Neuron (in vitro differentiated cells): Measurements from ENCODE around the gene PALLD.

Experiments used
- H2AFZ ChIP-seq: one replicate; pipeline ENCODE4 v1.6.1; 2013; ENCODE audit warnings: low read depth, mild to moderate bottlenecking, inconsistent platforms, low read length, moderate library complexity
- H3K27me3 ChIP-seq: one replicate; pipeline ENCODE4 v1.6.1; 2013; ENCODE audit warnings: low read length; ENCODE audit not compliant: insufficient read depth
- H3K36me3 ChIP-seq: one replicate; pipeline ENCODE4 v1.6.1; 2013; ENCODE audit warnings: low read length; ENCODE audit not compliant: insufficient read depth
- H3K4me1 ChIP-seq: one replicate; pipeline ENCODE4 v1.6.1; 2013; ENCODE audit warnings: low read length; ENCODE audit not compliant: insufficient read depth
- H3K4me3 ChIP-seq: 2 replicates; pipeline ENCODE4 v1.5.1; 2013; ENCODE audit warnings: mild to moderate bottlenecking, low read length, moderate library complexity
- H3K9me3 ChIP-seq: one replicate; pipeline ENCODE4 v1.6.1; 2013; ENCODE audit warnings: low read length

The PALLD gene

DNA sequence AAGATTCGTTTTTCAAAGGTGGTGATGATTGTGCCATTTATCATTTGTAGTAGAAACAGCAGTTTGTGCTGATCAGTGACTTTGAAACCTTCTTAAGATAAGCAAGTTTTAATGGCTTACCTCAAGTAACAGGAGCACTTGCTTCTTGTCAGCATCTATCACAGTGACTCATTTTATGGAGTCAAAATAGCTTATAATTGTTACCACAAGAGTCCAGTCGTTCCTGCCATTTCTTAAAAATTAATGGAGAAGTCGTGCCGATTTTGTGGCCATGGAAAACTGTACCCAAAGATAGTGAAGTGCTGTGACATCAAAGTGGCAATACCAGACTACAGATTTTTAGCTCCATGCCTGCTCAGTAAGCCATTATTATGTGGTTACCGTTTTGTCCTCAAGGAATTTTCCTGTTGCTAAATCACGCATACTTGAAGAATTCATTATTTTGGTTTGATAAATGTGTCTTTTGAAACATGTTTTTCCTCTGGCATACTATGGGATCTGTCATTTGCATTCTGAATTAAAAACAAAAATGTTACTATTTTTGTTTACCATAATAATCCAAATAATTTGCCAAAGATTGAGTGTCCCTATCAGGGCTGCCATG, 383.3 kb downstream of the PALLD start:
- H3K4me1 ChIP-seq, result no peaks in the 10 kb centered on the region
- peaks cover 3% of the 10 kb centered on the region for H3K9me3 ChIP-seq
- no peak overlapping the region for H3K4me3 ChIP-seq
- no peak overlapping the region for H2AFZ ChIP-seq
- no peaks in the 10 kb centered on the region for H3K27me3 ChIP-seq
- H3K36me3 ChIP-seq, result peaks cover 78% of the 10 kb centered on the region

DNA sequence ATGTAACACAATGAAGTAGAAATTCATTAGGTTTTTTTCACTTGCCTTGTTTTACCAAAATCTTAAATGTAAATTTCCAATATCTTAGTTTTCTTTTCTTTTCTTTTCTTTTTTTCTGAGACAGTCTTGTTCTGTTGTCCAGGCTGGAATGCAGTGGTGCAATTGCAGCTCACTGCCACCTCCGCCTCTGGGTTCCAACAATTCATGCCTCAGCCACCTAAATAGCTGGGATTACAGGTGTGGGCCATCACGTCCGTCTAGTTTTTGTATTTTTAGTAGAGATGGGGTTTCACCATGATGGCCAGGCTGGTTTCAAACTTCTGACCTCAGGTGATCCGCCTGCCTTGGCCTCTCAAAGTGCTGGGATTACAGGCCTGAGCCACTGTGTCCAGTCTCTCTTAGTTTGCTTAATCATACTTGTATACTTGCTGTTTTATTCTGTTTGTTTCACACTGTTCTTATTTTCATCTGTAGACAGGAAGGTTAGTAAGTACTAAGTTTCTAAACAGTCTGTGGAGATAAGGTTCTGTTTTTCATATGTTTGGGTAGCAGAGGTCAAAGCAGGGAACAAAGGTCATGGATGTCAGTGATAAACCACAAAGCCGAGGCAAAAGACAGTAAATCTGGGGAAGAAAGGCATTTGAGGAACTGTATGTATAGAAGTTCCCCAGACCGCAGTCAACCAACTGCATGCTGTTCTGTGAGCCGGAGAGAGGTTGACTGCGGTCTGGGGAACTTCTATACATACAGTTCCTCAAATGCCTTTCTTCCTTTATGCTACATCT, 384.2 kb downstream of the PALLD start:
- H3K4me1 ChIP-seq, result no peaks in the 10 kb centered on the region
- H3K36me3 ChIP-seq, result peaks cover 74% of the 10 kb centered on the region
- no peak overlapping the region for H3K4me3 ChIP-seq
- no peaks in the 10 kb centered on the region for H3K9me3 ChIP-seq
- no peaks in the 10 kb centered on the region for H3K27me3 ChIP-seq
- no peak overlapping the region for H2AFZ ChIP-seq

DNA sequence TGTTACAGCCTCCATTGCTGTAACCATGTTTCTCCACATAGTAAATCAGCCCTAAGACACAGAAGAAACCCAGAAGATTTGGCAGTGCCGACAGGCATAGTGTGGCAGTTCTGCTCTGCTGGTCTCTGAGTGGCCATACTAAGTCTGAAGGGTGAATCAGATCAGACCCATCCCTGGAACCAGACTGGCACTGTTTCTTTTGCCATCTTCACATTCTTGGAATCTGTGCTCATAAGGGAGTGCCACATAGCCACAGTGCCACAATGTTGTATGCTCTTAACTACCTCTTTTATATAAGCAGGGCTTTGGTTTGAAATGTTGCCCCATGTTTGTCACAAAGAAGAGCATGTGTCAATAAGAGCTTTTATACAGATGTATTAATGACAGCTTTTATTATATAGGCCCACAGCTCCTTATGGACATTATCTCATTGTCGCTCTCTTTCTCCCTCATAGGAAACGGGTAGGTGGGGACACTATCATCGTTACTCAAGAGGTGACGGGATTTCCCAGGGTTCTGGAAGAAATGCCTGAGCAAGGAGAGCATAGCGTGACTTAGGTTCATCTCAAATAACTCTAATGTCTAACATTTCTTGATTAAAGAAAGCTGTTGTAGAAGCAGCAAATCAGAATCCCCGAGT, 385.0 kb downstream of the PALLD start:
- Histone ChIP-seq H3K4me3 (no peak overlapping the region), H3K9me3 (no peaks in the 10 kb centered on the region), H3K36me3 (peaks cover 71% of the 10 kb centered on the region), H3K4me1 (no peaks in the 10 kb centered on the region), H3K27me3 (no peaks in the 10 kb centered on the region), H2AFZ (no peak overlapping the region)

DNA sequence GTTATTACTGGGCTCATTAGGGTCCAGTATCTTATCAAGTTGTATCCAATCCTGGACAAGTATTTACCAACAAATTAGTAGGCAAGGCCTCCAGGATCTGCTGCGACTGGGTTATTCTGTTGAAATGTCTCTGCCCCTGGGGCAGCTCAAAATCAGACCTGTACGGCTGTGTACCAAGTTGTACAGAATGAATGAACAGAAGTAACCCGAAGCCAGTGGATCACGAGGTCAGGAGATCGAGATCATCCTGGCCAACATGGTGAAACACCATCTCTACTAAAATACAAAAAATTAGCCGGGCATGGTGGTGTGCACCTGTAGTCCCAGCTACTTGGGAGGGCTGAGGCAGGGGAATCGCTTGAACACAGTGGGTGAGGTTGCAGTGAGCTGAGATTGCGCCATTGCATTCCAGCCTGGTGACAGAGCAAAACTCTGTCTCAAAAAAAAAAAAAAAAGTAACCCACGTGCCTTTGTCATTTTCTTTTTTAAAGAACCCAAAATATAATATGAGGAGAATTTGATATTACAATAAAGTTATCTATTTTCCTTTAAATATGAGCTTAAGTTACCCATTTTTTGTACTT, 385.9 kb downstream of the PALLD start:
- Histone ChIP-seq H3K4me3 (no peak overlapping the region), H3K9me3 (no peaks in the 10 kb centered on the region), H3K4me1 (no peaks in the 10 kb centered on the region), H3K27me3 (no peaks in the 10 kb centered on the region), H2AFZ (no peak overlapping the region), H3K36me3 (peaks cover 65% of the 10 kb centered on the region)

DNA sequence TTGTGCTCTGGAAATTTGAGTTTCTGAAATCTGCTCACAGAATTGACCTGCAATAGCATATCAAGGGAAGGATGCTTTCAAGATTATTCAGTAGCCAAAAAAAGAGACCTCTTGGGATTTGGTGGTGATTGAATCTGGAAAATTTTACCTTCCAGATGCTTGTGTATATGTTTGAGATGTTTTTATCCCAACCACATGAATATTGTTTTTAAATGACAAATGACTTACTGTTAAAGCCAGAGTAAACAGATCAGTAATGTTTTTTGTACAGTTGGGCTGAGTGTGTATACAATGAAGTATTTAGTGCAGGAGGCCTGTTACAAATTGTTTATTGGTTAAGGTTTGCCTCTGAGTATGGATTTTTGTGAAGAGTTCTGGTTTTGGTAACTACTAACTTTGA, 386.7 kb downstream of the PALLD start:
- no peak overlapping the region for H2AFZ ChIP-seq
- H3K9me3 ChIP-seq, result no peaks in the 10 kb centered on the region
- no peaks in the 10 kb centered on the region for H3K4me1 ChIP-seq
- no peaks in the 10 kb centered on the region for H3K27me3 ChIP-seq
- H3K36me3 ChIP-seq, result peaks cover 65% of the 10 kb centered on the region
- H3K4me3 ChIP-seq, result no peak overlapping the region

DNA sequence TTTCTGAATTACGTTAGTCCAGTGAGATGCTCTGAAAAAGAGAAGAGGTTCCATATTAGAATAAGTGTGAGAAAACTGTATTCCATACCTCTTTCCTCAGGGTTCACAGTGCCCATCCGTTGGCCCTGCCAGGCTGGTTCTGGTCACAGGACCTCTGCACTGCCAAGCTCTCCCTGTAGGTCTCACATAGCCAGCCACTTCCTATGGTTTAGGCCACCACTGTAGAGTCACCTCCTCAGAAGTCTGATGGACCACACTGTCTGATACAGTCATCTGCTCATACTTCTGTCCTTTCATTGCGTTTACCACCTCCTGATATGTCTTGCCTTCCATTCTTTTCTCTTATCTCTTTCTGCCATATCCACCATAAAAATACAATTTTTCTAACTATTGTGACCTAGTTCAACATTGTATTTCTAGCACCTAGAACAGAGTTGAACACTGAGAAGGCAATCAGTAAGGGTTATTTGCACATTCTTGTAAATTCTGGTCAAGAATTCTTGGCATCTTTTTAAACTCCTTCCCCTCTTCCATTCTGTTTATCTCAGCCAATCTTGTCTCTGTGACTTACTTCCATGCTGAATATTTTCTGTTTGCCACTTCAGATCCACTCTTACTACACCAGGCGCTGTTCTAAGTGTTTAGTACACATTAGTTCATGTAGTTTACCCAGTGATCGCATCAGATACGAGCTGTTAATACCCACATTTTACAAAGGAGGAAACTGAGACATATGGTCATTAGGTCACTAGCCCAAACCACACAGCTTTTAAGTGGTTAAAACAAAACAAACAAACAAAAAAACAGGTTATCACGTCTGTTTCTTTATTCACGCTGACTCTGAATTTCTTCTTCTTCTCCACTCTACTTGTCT, 387.6 kb downstream of the PALLD start:
- Histone ChIP-seq H2AFZ (no peak overlapping the region), H3K9me3 (peaks cover 4% of the 10 kb centered on the region), H3K4me3 (no peak overlapping the region), H3K27me3 (no peaks in the 10 kb centered on the region), H3K36me3 (peaks cover 62% of the 10 kb centered on the region), H3K4me1 (no peaks in the 10 kb centered on the region)

DNA sequence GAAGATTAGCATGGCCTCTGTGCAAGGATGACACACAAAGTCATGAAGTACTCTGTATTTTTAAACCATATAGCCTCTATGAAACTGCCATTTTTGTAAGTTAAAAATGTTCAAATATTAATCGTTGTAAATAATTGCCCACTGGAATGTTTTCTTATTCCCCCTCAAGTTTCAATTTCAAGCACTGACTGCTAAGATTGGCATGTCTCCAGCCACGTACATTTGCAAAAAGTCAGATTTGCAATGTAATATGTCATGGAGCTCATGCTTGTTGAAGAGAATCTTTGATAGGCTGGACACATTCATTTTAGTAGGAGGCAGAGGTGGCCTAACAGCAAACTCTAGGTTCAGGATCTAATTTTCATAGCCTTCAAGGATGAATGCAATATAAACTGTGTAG, 388.5 kb downstream of the PALLD start:
- H3K4me3 ChIP-seq, result no peak overlapping the region
- peaks cover 63% of the 10 kb centered on the region for H3K36me3 ChIP-seq
- peaks cover 4% of the 10 kb centered on the region for H3K9me3 ChIP-seq
- H3K4me1 ChIP-seq, result no peaks in the 10 kb centered on the region
- H2AFZ ChIP-seq, result no peak overlapping the region
- no peaks in the 10 kb centered on the region for H3K27me3 ChIP-seq

DNA sequence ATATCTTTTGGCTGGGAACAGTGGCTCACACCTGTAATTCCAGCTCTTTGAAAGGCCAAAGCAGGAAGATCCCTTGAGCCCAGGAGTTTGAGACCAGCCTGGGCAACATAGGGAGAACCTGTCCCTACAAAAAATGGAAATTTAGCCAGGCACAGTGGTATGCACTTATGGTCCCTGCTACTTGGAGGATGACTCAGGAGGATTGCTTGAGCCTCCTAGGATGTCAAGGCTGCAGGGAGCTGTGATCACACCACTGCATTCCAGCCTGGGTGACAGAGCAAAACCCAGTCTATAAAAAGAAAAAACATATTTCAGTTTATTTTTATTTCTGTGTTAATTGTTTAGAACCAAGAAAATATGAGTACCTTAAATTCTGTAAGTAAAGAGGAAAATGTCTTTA, 389.5 kb downstream of the PALLD start:
- H3K9me3 ChIP-seq, result peaks cover 4% of the 10 kb centered on the region
- peaks cover 63% of the 10 kb centered on the region for H3K36me3 ChIP-seq
- H3K4me3 ChIP-seq, result no peak overlapping the region
- no peaks in the 10 kb centered on the region for H3K4me1 ChIP-seq
- no peaks in the 10 kb centered on the region for H3K27me3 ChIP-seq
- no peak overlapping the region for H2AFZ ChIP-seq

DNA sequence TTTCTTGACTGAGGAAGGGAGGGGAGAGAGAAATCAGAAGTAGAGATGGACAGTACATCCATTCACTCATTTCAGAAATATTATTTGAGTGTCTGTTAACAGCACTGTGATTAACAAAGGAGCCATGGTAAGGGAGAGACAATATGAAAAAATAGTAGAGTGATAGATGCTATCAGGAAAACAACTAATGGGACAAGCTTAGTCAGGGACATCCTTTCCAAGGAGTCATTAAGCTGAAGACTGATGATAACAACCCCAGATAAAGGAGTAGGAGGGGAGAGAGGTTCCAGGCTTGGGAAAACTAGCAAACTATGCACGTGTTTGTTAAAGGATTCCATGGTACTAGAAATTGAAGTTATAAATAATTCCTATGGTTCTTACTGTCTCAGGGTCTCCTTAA, 391.0 kb downstream of the PALLD start:
- Histone ChIP-seq H3K36me3 (peaks cover 63% of the 10 kb centered on the region), H3K4me3 (no peak overlapping the region), H3K4me1 (no peaks in the 10 kb centered on the region), H3K27me3 (no peaks in the 10 kb centered on the region), H2AFZ (no peak overlapping the region), H3K9me3 (peaks cover 4% of the 10 kb centered on the region)

DNA sequence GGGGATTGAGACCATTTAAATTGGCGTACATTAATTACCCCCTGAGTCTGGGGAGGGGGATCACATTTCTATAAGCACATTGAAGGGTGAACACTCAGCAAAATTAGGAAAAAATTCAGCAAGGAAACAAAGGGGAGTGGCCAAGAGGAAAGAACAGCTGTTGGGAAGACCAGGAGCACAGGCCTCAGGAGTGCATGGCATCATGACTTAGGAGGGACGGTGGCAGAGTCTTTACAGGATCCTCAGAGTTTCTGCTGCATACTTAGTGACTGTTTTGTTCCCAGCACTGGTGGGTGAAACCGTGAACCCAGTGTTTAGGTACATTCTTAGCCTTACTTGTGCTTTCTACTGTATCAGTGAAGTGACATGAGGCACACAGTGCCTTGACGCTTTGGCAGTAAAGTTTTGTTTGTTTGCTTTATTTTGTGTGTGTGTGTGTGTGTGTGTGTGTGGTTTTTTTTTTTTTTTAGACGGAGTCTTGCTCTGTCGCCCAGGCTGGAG, 391.9 kb downstream of the PALLD start:
- H3K9me3 ChIP-seq, result peaks cover 4% of the 10 kb centered on the region
- H3K4me3 ChIP-seq, result no peak overlapping the region
- H3K4me1 ChIP-seq, result no peaks in the 10 kb centered on the region
- H3K36me3 ChIP-seq, result peaks cover 66% of the 10 kb centered on the region
- H2AFZ ChIP-seq, result no peak overlapping the region
- H3K27me3 ChIP-seq, result no peaks in the 10 kb centered on the region

DNA sequence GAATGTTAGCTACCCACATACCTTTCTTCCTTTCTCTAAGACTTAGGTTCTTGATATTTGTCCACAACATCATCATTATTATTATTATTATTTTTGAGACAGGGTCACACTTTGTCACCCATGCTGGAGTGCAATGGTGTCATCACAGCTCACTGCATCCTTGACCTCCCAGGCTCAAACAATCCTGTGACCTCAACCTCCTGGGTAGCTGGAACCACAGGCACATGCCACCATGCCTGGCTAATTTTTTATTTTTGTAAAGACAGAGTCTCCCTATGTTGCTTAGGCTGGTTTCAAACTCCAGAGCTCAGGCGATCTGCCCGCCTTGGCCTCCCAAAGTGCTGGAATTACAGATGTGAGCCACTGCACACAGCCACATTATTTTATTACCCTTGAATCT, 394.2 kb downstream of the PALLD start:
- Histone ChIP-seq H3K36me3 (peaks cover 72% of the 10 kb centered on the region), H3K27me3 (no peaks in the 10 kb centered on the region), H3K4me3 (no peak overlapping the region), H2AFZ (no peak overlapping the region), H3K4me1 (no peaks in the 10 kb centered on the region), H3K9me3 (peaks cover 4% of the 10 kb centered on the region)

DNA sequence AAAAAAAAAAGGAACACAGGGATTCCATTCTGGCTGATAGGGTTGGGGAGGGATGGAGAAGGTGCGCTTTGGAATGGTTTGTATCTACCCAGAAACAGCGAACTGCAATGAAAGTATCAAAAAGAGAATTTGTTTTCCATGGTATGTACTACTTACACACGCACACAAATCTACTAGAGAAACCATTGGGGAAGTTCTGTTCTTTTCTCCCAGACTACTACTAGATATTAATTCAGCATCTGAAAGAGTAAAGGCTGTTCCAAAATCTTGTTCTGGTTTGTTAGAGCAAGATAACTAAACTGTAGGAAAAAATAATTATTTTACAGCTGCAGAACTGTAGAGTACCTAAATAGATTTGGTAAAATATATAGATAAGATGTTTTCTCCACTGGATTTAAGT, 394.8 kb downstream of the PALLD start:
- no peaks in the 10 kb centered on the region for H3K4me1 ChIP-seq
- no peak overlapping the region for H2AFZ ChIP-seq
- H3K9me3 ChIP-seq, result peaks cover 4% of the 10 kb centered on the region
- H3K36me3 ChIP-seq, result peaks cover 77% of the 10 kb centered on the region
- no peaks in the 10 kb centered on the region for H3K27me3 ChIP-seq
- H3K4me3 ChIP-seq, result no peak overlapping the region
